ENCODE results near the gene HHAT.

The HHAT gene

GRCh38 chr1:210440081-210440480 is 111.4 kb downstream of the HHAT start:
- no peak for TF ChIP-seq ZNF274 (IDR thresholded peaks at IDR 0.05; ENCODE audit: low read depth, low read length)

GRCh38 chr1:210441028-210441427 is 112.3 kb downstream of the HHAT start:
- no peak for TF ChIP-seq ZNF274 (IDR thresholded peaks at IDR 0.05; ENCODE audit: low read depth, low read length)
- no peak overlapping the region for H3K4me3 ChIP-seq (ENCODE audit: low read length)

More at GRCh38 chr1:210440081-210440480, 111.4 kb downstream of the HHAT start:
- no peak overlapping the region for H3K4me3 ChIP-seq (ENCODE audit: low read length)

- TF ChIP-seq ZNF274 (IDR thresholded peaks at IDR 0.05; ENCODE audit: low read depth, low read length) = no peak
- H3K4me3 ChIP-seq (ENCODE audit: low read length) = no peak overlapping the region
Measured at GRCh38 chr1:210445485-210445884, 116.8 kb downstream of the HHAT start.

GRCh38 chr1:210445931-210446330 is 117.2 kb downstream of the HHAT start:
- no peak for TF ChIP-seq ZNF274 (IDR thresholded peaks at IDR 0.05; ENCODE audit: low read depth, low read length)
- H3K4me3 ChIP-seq (ENCODE audit: low read length) = no peak overlapping the region

- H3K4me3 ChIP-seq (ENCODE audit: low read length) = no peak overlapping the region
- TF ChIP-seq ZNF274 (IDR thresholded peaks at IDR 0.05; ENCODE audit: low read depth, low read length) = no peak
Measured at GRCh38 chr1:210446479-210446878, 117.8 kb downstream of the HHAT start.

- no peak overlapping the region for H3K4me3 ChIP-seq (ENCODE audit: low read length)
- no peak for TF ChIP-seq ZNF274 (IDR thresholded peaks at IDR 0.05; ENCODE audit: low read depth, low read length)
Measured at GRCh38 chr1:210447456-210448057, 118.9 kb downstream of the HHAT start.

- TF ChIP-seq ZNF274 (IDR thresholded peaks at IDR 0.05; ENCODE audit: low read depth, low read length) = no peak
- no peak overlapping the region for H3K4me3 ChIP-seq (ENCODE audit: low read length)
Measured at GRCh38 chr1:210448297-210448892, 119.7 kb downstream of the HHAT start.

GRCh38 chr1:210455840-210456603 is 127.3 kb downstream of the HHAT start:
- no peak overlapping the region for H3K4me3 ChIP-seq (ENCODE audit: low read length)
- TF ChIP-seq ZNF274 (IDR thresholded peaks at IDR 0.05; ENCODE audit: low read depth, low read length) = no peak

GRCh38 chr1:210456731-210457255 is 128.1 kb downstream of the HHAT start:
- TF ChIP-seq ZNF274 (IDR thresholded peaks at IDR 0.05; ENCODE audit: low read depth, low read length) = no peak
- H3K4me3 ChIP-seq (ENCODE audit: low read length) = no peak overlapping the region

GRCh38 chr1:210457568-210457967 is 128.9 kb downstream of the HHAT start:
- no peak overlapping the region for H3K4me3 ChIP-seq (ENCODE audit: low read length)

GRCh38 chr1:210464519-210465039 is 135.9 kb downstream of the HHAT start:
- no peak for TF ChIP-seq ZNF274 (IDR thresholded peaks at IDR 0.05; ENCODE audit: low read depth, low read length)
- no peak overlapping the region for H3K4me3 ChIP-seq (ENCODE audit: low read length)

More at GRCh38 chr1:210457568-210457967, 128.9 kb downstream of the HHAT start:
- no peak for TF ChIP-seq ZNF274 (IDR thresholded peaks at IDR 0.05; ENCODE audit: low read depth, low read length)

- no peak for TF ChIP-seq ZNF274 (IDR thresholded peaks at IDR 0.05; ENCODE audit: low read depth, low read length)
- H3K4me3 ChIP-seq (ENCODE audit: low read length) = no peak overlapping the region
Measured at GRCh38 chr1:210465150-210465549, 136.4 kb downstream of the HHAT start.

GRCh38 chr1:210467440-210468043 is 138.8 kb downstream of the HHAT start:
- TF ChIP-seq ZNF274 (IDR thresholded peaks at IDR 0.05; ENCODE audit: low read depth, low read length) = no peak
- H3K4me3 ChIP-seq (ENCODE audit: low read length) = no peak overlapping the region

GRCh38 chr1:210469441-210469840 is 140.7 kb downstream of the HHAT start:
- no peak for TF ChIP-seq ZNF274 (IDR thresholded peaks at IDR 0.05; ENCODE audit: low read depth, low read length)
- no peak overlapping the region for H3K4me3 ChIP-seq (ENCODE audit: low read length)

Data from GM08714 (cell line).